Kasumi-1 (cell line): ENCODE measurements around the gene AR.

Experiments used
- DNase-seq, 2 experiments: peaks; one replicate each; lab custom pipeline; 2025; lab: John Stamatoyannopoulos, UW

Gene AR, protein sequence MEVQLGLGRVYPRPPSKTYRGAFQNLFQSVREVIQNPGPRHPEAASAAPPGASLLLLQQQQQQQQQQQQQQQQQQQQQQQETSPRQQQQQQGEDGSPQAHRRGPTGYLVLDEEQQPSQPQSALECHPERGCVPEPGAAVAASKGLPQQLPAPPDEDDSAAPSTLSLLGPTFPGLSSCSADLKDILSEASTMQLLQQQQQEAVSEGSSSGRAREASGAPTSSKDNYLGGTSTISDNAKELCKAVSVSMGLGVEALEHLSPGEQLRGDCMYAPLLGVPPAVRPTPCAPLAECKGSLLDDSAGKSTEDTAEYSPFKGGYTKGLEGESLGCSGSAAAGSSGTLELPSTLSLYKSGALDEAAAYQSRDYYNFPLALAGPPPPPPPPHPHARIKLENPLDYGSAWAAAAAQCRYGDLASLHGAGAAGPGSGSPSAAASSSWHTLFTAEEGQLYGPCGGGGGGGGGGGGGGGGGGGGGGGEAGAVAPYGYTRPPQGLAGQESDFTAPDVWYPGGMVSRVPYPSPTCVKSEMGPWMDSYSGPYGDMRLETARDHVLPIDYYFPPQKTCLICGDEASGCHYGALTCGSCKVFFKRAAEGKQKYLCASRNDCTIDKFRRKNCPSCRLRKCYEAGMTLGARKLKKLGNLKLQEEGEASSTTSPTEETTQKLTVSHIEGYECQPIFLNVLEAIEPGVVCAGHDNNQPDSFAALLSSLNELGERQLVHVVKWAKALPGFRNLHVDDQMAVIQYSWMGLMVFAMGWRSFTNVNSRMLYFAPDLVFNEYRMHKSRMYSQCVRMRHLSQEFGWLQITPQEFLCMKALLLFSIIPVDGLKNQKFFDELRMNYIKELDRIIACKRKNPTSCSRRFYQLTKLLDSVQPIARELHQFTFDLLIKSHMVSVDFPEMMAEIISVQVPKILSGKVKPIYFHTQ

DNA sequence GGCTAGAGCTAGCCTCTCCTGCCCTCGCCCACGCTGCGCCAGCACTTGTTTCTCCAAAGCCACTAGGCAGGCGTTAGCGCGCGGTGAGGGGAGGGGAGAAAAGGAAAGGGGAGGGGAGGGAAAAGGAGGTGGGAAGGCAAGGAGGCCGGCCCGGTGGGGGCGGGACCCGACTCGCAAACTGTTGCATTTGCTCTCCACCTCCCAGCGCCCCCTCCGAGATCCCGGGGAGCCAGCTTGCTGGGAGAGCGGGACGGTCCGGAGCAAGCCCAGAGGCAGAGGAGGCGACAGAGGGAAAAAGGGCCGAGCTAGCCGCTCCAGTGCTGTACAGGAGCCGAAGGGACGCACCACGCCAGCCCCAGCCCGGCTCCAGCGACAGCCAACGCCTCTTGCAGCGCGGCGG, at the start of gene AR:
Gene AR (plus strand): TSS at position 204 of the 400 bp plus-strand sequence. CDS start 1,126 bp downstream, outside the sequence.
- peak; percentile 51 to 76 for DNase-seq

GRCh38 chrX:67500617-67501016, 43.2 kb upstream of the AR start:
- DNase-seq, result no peak

- DNase-seq, result no peak
Measured at GRCh38 chrX:67503004-67503403, 40.8 kb upstream of the AR start.

GRCh38 chrX:67503453-67503852, 40.4 kb upstream of the AR start:
- no peak for DNase-seq

DNA sequence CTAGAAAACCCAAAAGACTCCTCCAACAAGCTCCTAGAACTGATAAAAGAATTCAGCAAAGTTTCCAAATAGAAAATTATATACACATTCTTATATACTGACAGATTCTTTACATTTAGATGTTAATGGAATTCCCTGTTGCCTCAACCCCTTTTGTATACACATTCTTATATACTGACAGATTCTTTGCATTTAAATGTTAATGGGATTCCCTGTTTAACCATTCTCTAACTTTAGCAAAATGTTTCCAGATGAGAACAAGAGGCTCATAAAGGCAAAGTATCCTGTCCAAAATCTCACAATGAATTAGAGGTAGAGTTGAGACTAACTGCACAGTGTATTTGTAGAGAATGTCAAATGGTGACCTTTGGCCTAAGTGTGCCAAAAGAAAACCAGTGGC, 23.1 kb upstream of the AR start:
- no peak for DNase-seq

- peak in 1 of 2 experiments; percentile 1 for DNase-seq
Measured at GRCh38 chrX:67523002-67523681, 20.7 kb upstream of the AR start.

GRCh38 chrX:67523932-67524331, 19.9 kb upstream of the AR start:
- no peak for DNase-seq

DNA sequence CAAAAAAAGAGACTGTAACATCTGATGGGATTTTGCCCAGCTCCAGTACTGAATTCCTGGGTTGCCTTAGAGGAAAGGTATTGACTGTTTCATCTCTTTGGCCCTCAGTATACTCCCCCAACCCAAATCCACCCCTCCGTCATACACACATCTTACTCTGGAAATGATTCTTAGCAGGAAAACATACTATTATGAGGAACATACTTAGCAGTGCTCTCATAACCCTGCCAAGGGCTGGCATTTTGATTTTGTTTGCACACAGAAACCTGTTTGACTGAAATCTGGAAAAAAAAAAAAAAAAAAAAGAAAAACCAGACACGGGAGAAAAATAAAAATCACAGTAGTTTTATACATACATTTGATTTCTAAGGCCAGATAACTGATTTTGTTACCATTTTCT, 19.4 kb upstream of the AR start:
- DNase-seq, result no peak

DNA sequence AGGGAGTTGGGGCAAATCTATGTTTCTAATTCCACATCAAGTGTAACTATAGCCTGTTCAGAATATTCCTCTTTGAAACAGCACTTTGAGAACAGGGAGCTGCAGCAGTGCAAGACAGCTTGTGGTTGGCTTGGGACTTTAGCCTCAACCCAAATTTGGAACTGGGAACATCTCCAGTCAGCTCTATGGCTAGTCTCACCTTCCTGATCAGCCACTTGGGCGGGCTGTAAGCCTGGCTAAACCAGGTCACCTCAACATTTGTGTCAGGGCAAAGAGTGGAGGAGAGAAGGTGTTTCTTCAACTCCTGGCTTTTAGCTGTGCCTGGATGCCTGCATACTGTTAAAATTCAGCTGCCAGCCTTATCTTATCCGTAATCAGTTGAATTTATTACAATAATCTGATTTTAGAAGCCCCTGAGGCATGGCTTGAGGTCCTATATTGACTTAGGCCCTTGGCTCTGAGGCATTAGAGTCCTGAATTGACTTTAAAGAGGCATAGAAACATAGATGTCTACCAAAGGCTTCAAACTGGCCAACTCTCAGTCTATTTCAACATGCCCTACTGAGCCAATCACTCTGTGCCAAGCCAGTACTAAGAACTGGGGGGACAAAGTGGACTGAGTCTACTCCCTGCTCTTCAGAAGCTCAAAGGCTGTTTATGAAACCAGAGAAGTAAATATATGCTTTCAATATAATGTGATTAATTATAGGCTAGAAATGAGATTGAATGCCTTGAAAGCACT, 18.7 kb upstream of the AR start:
- DNase-seq, result no peak

DNA sequence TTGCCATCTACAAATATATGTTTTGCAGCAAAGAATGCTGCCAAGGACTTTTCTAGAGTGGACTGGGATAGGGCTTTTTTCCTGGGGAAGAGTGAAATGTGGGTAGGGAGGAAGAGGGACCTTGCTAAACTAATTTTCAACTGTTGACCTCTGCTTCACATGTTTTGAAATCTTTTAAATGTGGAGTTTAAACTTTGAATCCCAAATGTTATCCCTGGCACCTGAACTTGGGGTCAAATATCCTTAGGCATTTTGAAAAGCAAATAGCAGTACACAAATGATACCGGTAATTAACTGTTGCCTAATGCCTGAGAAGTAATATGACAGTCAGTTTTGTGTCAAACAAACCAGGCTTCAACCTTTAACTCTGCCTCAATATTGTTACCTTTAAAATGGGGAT, 7.3 kb upstream of the AR start:
- DNase-seq, result no peak

DNA sequence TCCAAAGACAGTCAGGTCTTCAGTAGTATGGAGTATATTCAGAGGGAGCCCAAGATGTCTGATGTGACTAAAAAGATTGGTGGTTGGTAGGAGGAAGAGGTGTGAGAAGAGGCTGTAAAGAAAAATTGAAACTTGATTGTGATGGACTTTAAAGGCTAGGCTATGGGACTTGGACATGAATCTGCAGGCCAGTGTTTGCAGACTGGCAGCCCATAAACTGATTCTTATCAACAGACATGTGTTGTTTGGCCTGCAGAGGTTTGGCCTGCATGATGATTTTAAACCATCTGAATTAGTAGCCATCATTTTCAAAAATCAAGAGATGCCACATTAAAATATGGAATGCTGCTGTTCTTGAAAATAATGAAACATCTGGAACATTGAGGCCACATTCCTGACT, 5.4 kb upstream of the AR start:
- no peak for DNase-seq

DNA sequence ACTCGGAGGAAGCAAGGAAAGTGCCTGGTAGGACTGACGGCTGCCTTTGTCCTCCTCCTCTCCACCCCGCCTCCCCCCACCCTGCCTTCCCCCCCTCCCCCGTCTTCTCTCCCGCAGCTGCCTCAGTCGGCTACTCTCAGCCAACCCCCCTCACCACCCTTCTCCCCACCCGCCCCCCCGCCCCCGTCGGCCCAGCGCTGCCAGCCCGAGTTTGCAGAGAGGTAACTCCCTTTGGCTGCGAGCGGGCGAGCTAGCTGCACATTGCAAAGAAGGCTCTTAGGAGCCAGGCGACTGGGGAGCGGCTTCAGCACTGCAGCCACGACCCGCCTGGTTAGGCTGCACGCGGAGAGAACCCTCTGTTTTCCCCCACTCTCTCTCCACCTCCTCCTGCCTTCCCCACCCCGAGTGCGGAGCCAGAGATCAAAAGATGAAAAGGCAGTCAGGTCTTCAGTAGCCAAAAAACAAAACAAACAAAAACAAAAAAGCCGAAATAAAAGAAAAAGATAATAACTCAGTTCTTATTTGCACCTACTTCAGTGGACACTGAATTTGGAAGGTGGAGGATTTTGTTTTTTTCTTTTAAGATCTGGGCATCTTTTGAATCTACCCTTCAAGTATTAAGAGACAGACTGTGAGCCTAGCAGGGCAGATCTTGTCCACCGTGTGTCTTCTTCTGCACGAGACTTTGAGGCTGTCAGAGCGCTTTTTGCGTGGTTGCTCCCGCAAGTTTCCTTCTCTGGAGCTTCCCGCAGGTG, 637 bp downstream of the AR start:
- DNase-seq, result peak; percentile 29 to 41

DNA sequence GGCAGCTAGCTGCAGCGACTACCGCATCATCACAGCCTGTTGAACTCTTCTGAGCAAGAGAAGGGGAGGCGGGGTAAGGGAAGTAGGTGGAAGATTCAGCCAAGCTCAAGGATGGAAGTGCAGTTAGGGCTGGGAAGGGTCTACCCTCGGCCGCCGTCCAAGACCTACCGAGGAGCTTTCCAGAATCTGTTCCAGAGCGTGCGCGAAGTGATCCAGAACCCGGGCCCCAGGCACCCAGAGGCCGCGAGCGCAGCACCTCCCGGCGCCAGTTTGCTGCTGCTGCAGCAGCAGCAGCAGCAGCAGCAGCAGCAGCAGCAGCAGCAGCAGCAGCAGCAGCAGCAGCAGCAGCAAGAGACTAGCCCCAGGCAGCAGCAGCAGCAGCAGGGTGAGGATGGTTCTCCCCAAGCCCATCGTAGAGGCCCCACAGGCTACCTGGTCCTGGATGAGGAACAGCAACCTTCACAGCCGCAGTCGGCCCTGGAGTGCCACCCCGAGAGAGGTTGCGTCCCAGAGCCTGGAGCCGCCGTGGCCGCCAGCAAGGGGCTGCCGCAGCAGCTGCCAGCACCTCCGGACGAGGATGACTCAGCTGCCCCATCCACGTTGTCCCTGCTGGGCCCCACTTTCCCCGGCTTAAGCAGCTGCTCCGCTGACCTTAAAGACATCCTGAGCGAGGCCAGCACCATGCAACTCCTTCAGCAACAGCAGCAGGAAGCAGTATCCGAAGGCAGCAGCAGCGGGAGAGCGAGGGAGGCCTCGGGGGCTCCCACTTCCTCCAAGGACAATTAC, 1.4 kb downstream of the AR start:
- DNase-seq, result peak in 1 of 2 experiments; percentile 27

GRCh38 chrX:67545893-67546495, 2.2 kb downstream of the AR start:
- DNase-seq, result peak; percentile 18 to 27

DNA sequence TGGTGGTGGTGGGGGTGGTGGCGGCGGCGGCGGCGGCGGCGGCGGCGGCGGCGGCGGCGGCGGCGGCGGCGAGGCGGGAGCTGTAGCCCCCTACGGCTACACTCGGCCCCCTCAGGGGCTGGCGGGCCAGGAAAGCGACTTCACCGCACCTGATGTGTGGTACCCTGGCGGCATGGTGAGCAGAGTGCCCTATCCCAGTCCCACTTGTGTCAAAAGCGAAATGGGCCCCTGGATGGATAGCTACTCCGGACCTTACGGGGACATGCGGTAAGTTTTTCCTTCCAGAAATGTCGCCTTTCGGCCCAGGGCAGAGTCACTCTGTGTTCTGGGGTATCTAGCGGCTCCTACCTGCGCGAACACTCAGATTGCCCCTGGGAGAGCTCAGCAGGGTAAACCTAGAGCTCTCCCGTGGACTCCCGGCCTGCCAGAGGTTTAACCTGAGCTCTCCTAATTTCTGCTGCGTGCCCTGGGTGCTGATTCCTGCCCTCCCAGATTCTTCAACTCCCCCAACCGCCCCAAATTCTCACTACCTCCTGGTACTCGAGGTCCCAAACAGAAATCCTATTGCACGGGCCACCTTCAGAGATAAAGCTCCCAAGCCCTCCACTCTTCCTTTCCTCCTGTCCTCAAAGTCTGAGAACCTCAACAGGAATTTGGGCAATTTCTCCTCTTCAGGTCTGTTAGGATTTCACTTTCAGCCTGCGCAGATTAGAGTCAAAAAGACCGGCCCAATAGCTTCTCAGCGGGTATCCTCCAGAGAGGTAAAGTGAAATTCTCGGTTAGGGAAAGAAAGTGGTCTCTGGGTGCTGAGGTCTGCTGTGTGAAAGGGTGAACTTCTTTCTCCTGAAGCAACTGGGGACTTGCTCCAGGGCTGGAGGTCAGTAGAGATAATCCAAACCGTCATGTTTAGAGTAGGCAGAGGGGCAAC, 2.9 kb downstream of the AR start:
- peak in 1 of 2 experiments; percentile 2 for DNase-seq

DNA sequence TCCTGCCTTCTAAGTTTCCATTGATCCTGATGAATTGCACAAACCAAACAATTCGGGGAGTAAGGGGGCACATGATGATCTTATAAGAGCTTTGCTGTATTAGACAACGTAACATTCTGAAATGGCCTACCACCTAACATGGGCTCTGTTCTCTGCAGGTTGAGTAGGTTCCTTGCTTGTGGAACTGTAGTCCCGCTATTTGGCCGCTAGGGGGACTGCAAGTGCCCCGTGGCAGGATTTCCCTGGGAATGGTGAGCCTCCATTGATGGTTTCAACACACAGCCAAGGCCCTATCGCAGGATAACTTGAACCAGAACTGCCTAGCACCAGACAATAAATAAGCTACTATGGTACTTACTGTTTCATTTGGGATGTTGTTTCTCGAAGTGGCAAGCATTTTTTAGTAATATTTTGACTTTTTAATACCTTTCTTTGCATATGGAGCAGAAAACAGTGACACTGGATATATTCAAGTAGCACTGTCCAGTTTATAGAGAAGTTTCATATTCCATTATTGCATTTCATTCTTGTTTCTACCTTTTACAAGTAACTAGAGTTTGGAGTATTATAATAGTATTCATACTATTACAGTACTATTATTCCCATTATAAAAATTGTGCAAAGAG, 11.9 kb downstream of the AR start:
- DNase-seq, result peak; percentile 18 to 27

DNA sequence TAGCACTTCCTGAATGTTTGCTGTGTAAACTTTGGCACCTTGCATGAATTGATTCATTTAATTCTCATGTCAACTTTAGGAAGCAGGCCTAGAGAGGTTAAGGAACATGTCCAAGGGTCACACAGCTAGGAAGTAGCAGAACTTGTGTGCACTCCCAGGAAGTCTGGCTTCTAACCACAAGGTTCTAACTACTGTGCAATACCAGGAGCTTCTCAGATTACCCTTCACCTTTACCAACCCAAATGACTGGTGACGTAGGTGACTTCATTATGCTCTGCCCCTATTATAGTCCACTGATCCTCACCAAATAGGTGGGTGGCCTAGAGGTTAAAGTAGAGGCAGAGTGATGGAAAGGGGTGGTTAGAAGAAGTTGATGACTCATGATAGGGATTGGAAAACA, 14.4 kb downstream of the AR start:
- peak; percentile 60 to 69 for DNase-seq
